Endodermal cell (in vitro differentiated cells): Measurements from ENCODE around the gene AMBRA1. TPM values are rescaled to one million over a fixed set of nuclear protein-coding genes. Genes with fewer than 3 reads are reported as not detected.

ENCODE experiments used
- DNase-seq: peaks from one replicate; pipeline ENCODE4 v3.0.0-alpha.2; 2017
- H3K27ac ChIP-seq: 2 replicates; pipeline ENCODE4 v1.5.1; 2013; ENCODE audit warnings: mild to moderate bottlenecking, low read depth, low read length, moderate library complexity
- H3K27me3 ChIP-seq: 2 replicates; pipeline ENCODE4 v1.6.1; 2013; ENCODE audit warnings: mild to moderate bottlenecking, low read length, moderate library complexity; ENCODE audit not compliant: insufficient read depth, control insufficient read depth, poor library complexity, severe bottlenecking
- H3K36me3 ChIP-seq: 2 replicates; pipeline ENCODE4 v1.7.0; 2013; ENCODE audit warnings: mild to moderate bottlenecking, low read length, moderate library complexity; ENCODE audit not compliant: control insufficient read depth, insufficient read depth
- H3K4me1 ChIP-seq: one replicate; pipeline ENCODE4 v1.7.0; 2013; ENCODE audit warnings: low read length; ENCODE audit not compliant: control insufficient read depth, insufficient read depth
- H3K4me3 ChIP-seq: 2 replicates; pipeline ENCODE4 v1.5.1; 2013; ENCODE audit warnings: mild to moderate bottlenecking, low read length, moderate library complexity
- H3K9ac ChIP-seq: 2 replicates; pipeline ENCODE4 v1.6.1; 2013; ENCODE audit warnings: mild to moderate bottlenecking, low read length, moderate library complexity; ENCODE audit not compliant: poor library complexity, severe bottlenecking; ENCODE audit errors: extremely low read depth
- H3K9me3 ChIP-seq: 2 replicates; pipeline ENCODE4 v1.6.1; 2013; ENCODE audit warnings: mild to moderate bottlenecking, low read length, moderate library complexity; ENCODE audit not compliant: control insufficient read depth
- H3K27ac Mint-ChIP-seq: 2 replicates; pipeline ENCODE4 v1.8.0; 2020; ENCODE audit warnings: mixed read lengths
- H3K27me3 Mint-ChIP-seq: 2 replicates; pipeline ENCODE4 v1.8.0; 2021; ENCODE audit warnings: mild to moderate bottlenecking, mixed read lengths; ENCODE audit not compliant: insufficient read depth
- H3K36me3 Mint-ChIP-seq: 2 replicates; pipeline ENCODE4 v1.8.0; 2020; ENCODE audit warnings: low read depth, mixed read lengths
- H3K4me1 Mint-ChIP-seq: 2 replicates; pipeline ENCODE4 v1.8.0; 2020; ENCODE audit warnings: mixed read lengths
- H3K4me3 Mint-ChIP-seq: 2 replicates; pipeline ENCODE4 v1.8.0; 2020; ENCODE audit warnings: mild to moderate bottlenecking, moderate library complexity, mixed read lengths
- H3K9me3 Mint-ChIP-seq: 2 replicates; pipeline ENCODE4 v1.8.0; 2020; ENCODE audit warnings: mild to moderate bottlenecking, mixed read lengths
- CTCF ChIP-seq: fragments of 200-600 bp; sonication (generic); conservative IDR thresholded peaks from 2 replicates; pipeline ENCODE4 v1.5.0; 2021; ENCODE audit warnings: antibody characterized with exemption, mild to moderate bottlenecking
- WGBS, 2 experiments: methylation state at CpG; one replicate each; pipeline versions ENCODE4 v1.1.5 to v1.1.7; 2013; ENCODE audit warnings: missing lambda C conversion rate in 2 of 2, mixed read lengths in 1 of 2; ENCODE audit not compliant: insufficient coverage in 1 of 2, insufficient read length in 1 of 2; 5-methylcytosine and 5-hydroxymethylcytosine counted together
- total RNA-seq, 2 donors: library from RNA; stranded (reverse); fragmentation: NEBNext Ultra II Directional in 1 of 2; extraction: Animal tissue kit (Norgen Biotek cat#: 25700) in 1 of 2; gene quantifications; 2 replicates in 1 of 2; 3 replicates in 1 of 2; pipeline ENCODE4 v1.2.1, GENCODE V29; 2021

Gene AMBRA1
- total RNA-seq, 2 donors from 2014 or later: 54.5 to 67.8 TPM

- peaks cover 24% of the 10 kb centered on the region for H3K36me3 Mint-ChIP-seq
- H3K9me3 ChIP-seq: peaks cover 14% of the 10 kb centered on the region
- no peaks in the 10 kb centered on the region for H3K27me3 ChIP-seq
- no peak overlapping the region for H3K4me3 ChIP-seq
- TF ChIP-seq CTCF: peak; percentile 95
- no peak overlapping the region for H3K9ac ChIP-seq
- peaks cover 4% of the 10 kb centered on the region for H3K9me3 Mint-ChIP-seq
- no peaks in the 10 kb centered on the region for H3K4me1 ChIP-seq
- peaks cover 9% of the 10 kb centered on the region for H3K4me1 Mint-ChIP-seq
- H3K27ac ChIP-seq: no peak overlapping the region
- DNase-seq: peak; percentile 92
- H3K36me3 ChIP-seq: peaks cover 24% of the 10 kb centered on the region
- H3K27me3 Mint-ChIP-seq: no peaks in the 10 kb centered on the region
- 46 to 72% methylated on average over 2 to 3 of the region's 4 CpGs for WGBS, 2 experiments
- no peak overlapping the region for H3K27ac Mint-ChIP-seq
- no peak overlapping the region for H3K4me3 Mint-ChIP-seq
Measured at GRCh38 chr11:46529095-46529905, 64.5 kb downstream of the AMBRA1 start.

DNA sequence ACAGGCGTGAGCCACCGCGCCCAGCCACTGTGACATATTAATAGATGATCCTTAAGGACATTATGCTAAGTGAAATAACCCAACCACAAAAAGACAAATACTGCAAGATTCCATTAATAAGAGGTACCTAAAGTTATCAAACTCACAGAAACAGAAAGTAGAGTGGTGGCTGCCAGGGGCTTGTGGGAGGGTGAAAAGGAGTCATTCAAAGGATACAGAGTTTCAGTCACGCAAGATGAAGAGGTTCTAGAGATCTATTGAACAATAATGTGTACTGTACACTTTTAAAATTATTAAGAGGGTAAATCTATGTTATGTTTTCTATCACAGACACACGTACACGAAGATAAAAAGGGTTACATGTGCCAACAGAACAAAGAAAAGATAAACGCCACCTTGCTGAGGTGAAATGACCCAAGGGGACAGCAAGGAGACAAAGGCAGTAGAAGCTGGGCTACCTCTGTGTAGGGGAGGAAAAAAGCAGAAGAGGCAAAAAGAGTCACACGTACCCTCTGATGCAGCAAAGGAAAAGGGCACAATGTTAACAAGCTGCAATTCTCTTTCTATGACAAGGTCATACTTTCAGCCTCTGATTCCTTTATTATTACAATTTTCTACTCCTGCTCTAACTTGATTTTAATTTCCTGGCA is 65.3 kb downstream of the AMBRA1 start:
- H3K27me3 Mint-ChIP-seq: no peaks in the 10 kb centered on the region
- DNase-seq: no peak
- no peak for TF ChIP-seq CTCF

DNA sequence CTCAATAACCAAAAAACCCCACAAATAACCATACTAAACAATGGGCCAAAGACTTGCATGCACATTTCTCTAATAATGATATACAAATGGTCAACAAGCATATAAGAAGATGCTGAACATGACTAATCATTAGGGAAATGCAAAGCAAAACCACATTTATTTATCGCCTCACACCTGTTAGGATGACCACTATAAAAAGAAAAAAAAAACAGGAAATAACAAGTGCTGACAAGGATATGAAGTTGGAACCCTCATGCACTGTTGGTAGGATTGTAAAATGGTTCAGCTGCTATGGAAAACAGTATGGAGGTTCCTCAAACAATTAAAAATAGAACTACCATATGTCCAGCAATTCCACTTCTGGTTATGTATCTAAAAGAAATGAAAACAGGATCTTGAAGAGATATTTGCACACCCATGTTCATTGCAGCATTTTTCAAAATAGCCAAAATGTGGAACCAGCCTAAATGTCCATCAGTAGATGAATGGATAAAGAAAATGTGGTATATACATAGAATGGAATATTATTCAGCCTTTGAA is 66.2 kb downstream of the AMBRA1 start:
- no peaks in the 10 kb centered on the region for H3K27me3 Mint-ChIP-seq
- no peak for TF ChIP-seq CTCF
- peaks cover 20% of the 10 kb centered on the region for H3K36me3 Mint-ChIP-seq
- Histone ChIP-seq H3K36me3 (peaks cover 21% of the 10 kb centered on the region), H3K4me1 (peaks cover 3% of the 10 kb centered on the region), H3K27ac (no peak overlapping the region), H3K9me3 (peaks cover 14% of the 10 kb centered on the region), H3K4me3 (no peak overlapping the region), H3K27me3 (no peaks in the 10 kb centered on the region), H3K9ac (no peak overlapping the region)
- no peak overlapping the region for H3K27ac Mint-ChIP-seq
- no peak for DNase-seq
- H3K4me1 Mint-ChIP-seq: peaks cover 19% of the 10 kb centered on the region
- WGBS, 2 experiments: 100% methylated on average over 1 of the region's 1 CpG; no CpG with 5 or more reads in 1 of the 2 experiments
- no peak overlapping the region for H3K4me3 Mint-ChIP-seq
- peaks cover 4% of the 10 kb centered on the region for H3K9me3 Mint-ChIP-seq

More for the DNA sequence above, 65.3 kb downstream of the AMBRA1 start:
- 95 to 97% methylated on average over 6 to 8 of the region's 8 CpGs for WGBS, 2 experiments
- Histone ChIP-seq H3K27me3 (no peaks in the 10 kb centered on the region), H3K36me3 (peaks cover 28% of the 10 kb centered on the region), H3K9me3 (peaks cover 14% of the 10 kb centered on the region), H3K9ac (no peak overlapping the region), H3K4me3 (no peak overlapping the region), H3K4me1 (no peaks in the 10 kb centered on the region), H3K27ac (no peak overlapping the region)
- Mint-ChIP-seq H3K27ac (no peak overlapping the region), H3K4me3 (no peak overlapping the region), H3K36me3 (peaks cover 24% of the 10 kb centered on the region), H3K4me1 (peaks cover 10% of the 10 kb centered on the region), H3K9me3 (peaks cover 4% of the 10 kb centered on the region)
